Anterior cingulate cortex (tissue), 58 donors: ENCODE measurements around the gene KRTAP4-12.
"Not testable (repeated sequence)": the region's sequence is repeated elsewhere in the genome, so short reads cannot be mapped to it uniquely, and the experiment has no call there.

Source experiments
- DNase-seq, 58 donors: peaks; one replicate each; lab custom pipeline; 2025; lab: John Stamatoyannopoulos, UW

Gene KRTAP4-12

GRCh38 chr17:41123991-41124371 lies at the start of gene KRTAP4-12:
TSS of gene KRTAP4-12 (minus strand) at chr17:41124182. CDS start at chr17:41124122, 60 bp downstream.
- DNase-seq: not testable (repeated sequence)

DNA sequence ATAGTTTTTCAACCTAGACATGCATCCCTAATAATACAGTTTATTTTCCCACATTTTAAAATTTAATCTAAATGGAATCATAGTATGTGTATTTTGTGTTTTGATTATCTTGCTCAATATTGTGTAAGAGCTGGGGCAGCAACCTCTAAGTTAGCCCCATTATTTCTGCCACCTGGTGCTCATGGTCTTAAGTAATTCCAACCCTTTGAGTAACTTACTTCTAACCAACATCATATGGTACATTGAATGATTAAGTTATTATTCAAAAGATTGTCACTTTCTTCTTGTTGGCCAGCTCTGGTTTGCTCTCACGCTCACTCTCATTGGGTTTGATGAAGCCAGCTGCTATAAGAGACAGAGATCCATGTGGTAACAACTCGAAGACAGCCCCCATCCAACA lies 47.9 kb upstream of the KRTAP4-12 start:
- no peak for DNase-seq

DNA sequence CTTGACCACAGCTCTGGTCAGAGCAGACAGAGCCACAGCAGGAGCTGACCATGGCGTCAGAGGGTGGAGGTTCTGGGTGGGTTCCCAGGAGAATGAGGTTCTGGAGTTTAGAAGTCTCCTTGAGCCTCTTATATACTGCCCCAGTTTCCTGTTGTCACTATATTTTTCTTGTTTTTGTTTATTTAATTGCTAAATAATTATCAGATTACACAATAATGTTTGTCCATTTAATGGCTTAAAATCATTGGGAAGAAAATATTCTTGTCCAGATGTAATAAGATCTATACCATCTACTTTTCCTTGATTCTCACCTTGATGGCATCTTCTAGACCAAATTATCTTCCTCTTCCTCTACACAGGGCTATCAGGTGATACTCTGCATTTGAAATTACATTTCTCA lies 44.1 kb upstream of the KRTAP4-12 start, which contains the start of gene KRTAP4-3:
KRTAP4-3 (minus strand) TSS at position 101 of the 400 bp plus-strand sequence; CDS start at position 52, 49 bp downstream.
- DNase-seq: no peak

- DNase-seq: no peak
Observed at GRCh38 chr17:41167561-41167960, 43.6 kb upstream of the KRTAP4-12 start.

DNA sequence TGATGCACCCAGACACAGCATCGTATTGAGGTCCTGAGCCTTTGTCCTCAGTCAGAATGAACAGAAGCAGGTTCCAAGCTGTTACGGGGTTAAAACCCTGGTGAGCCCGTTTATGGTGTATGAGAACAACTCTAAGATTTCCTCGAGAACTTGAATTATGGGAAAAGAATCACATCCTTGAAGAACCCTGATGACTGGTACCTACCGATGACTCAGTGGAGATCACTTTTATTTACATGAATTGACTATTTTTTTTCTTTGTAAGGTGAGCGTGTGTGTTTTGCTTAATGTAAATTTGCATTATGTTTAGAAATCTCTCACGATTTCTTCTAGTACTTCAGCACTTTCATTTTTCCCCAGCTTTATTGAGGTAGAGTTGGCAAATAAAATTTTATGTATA lies 39.8 kb upstream of the KRTAP4-12 start:
- no peak for DNase-seq

DNA sequence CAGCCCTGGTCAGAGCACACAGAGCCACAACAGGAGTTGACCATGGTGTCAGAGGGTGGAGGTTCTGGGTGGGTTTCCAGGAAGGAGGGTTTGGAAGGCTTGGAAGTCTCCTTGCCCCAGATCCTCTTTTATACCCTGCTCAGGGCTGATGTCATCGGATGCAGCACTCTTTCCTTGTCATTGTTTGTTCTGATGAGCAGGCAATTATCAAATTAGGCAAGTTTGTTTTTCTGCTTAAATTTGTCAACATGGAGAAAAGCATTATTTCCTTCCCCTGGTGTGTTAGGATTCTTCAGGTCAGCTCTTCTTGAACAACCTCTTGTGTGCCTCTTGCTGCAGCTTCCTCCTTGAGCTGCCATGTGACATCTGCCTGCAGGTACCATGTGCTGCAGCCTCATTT lies 36.7 kb upstream of the KRTAP4-12 start, which contains the start of gene KRTAP4-4:
KRTAP4-4 (minus strand) TSS at position 101 of the 400 bp plus-strand sequence; CDS start at position 44, 57 bp downstream.
- no peak for DNase-seq

GRCh38 chr17:41160190-41160589 lies 36.2 kb upstream of the KRTAP4-12 start:
- DNase-seq: not testable (repeated sequence)

DNA sequence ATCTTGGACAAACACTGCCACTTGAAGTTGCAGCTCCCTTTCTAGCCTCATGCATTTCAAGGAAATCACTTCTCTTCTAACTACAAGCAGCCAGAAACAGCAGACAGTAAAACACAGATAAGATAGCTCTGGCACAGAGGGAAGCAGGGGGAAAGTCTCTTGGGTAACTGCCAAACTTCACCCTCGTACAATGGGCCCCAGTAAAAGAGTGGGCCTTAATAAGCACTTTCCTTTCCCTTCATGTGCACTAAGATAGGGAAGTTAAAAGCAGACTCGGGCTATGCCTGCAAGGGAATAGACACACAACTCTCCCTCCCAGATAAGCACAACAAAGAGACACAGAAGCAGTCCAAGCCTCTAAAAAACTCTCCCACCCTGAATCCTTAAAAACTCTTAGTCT lies 29.9 kb upstream of the KRTAP4-12 start:
- peak in 4 of 58 donors; percentile 3 to 37 (median 12) for DNase-seq

GRCh38 chr17:41151525-41151924 lies 27.5 kb upstream of the KRTAP4-12 start:
- DNase-seq: no peak

DNA sequence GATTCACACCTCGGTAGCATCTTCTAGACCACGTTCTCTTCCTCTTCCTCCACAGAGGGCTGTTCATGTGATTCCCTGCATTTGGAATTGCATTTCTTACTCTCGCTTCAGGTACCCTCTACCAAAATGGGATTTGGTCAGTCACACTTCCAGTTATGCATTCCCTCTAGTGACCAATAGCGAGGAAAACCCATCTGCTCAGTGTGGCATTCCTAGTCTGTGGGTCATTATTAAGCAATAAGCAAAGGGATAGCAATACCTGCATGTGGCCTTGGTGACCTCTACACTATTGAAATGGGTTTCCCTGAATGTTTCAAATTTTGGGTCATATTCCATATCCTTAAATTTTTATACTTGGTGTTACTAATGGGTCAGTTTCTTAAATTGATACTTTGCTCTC lies 26.0 kb upstream of the KRTAP4-12 start:
- no peak for DNase-seq

DNA sequence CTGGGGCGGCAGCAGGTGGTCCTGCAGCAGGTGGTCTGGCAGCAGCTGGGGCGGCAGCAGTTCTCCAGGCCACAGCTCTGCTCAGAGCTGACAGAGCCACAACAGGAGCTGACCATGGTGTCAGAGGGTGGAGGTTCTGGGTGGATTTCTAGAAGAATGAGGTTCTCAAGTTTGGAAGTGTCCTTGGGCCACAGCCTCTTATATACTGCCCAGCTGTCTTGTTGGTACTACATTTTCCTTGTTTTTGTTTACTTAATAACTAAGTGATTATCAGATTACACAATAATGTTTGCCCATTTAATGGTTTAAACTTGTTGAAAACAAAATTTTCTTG lies 25.6 kb upstream of the KRTAP4-12 start, which contains the start of gene KRTAP4-5:
KRTAP4-5 (minus strand) TSS at position 174 of the 334 bp plus-strand sequence; CDS start at position 116, 58 bp downstream.
- no peak for DNase-seq

- DNase-seq: not testable (repeated sequence)
Observed at GRCh38 chr17:41148971-41149651, 25.1 kb upstream of the KRTAP4-12 start.

DNA sequence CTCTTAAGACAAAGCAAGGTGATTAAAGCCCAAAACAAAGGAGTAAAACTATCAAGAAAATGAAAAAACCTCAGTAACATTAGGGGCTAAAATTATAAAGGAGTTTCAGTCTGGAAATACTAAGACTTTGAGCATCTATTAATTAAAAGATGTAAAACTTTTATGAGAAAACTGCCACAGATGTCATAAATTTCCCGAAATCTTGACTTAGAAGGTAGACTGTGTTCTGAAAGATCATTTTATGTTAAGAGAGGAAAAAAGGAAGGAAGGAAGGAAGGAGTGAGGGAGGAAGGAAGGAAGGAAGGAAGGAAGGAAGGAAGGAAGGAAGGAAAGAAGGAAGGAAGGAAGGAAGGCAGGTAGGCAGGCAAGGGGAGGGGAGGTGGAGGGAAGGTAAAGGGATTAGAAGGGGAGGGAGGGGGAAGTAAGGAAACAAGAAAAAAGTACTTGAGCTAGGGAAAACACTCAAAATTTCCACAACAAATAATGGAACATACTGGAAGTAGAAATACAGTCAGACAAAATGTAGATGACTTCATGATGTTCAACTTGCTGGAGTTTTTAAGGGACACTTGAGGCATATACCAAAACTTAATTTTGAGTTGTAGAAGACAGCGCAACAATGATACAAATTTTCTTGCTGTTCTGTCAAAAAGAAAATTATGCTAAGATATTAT lies 23.7 kb upstream of the KRTAP4-12 start:
- no peak for DNase-seq

GRCh38 chr17:41145261-41145660 lies 21.3 kb upstream of the KRTAP4-12 start:
- no peak for DNase-seq

- DNase-seq: no peak
Observed at GRCh38 chr17:41144846-41145245, 20.9 kb upstream of the KRTAP4-12 start.

GRCh38 chr17:41141361-41141760 lies 17.4 kb upstream of the KRTAP4-12 start:
- no peak for DNase-seq

- no peak for DNase-seq
Observed at GRCh38 chr17:41140360-41141131, 16.6 kb upstream of the KRTAP4-12 start, which contains the start of gene KRTAP4-6. TSS of gene KRTAP4-6 (minus strand) at chr17:41140544. CDS start at chr17:41140487, 57 bp downstream.

GRCh38 chr17:41139865-41140264 lies 15.9 kb upstream of the KRTAP4-12 start:
- not testable (repeated sequence) for DNase-seq

DNA sequence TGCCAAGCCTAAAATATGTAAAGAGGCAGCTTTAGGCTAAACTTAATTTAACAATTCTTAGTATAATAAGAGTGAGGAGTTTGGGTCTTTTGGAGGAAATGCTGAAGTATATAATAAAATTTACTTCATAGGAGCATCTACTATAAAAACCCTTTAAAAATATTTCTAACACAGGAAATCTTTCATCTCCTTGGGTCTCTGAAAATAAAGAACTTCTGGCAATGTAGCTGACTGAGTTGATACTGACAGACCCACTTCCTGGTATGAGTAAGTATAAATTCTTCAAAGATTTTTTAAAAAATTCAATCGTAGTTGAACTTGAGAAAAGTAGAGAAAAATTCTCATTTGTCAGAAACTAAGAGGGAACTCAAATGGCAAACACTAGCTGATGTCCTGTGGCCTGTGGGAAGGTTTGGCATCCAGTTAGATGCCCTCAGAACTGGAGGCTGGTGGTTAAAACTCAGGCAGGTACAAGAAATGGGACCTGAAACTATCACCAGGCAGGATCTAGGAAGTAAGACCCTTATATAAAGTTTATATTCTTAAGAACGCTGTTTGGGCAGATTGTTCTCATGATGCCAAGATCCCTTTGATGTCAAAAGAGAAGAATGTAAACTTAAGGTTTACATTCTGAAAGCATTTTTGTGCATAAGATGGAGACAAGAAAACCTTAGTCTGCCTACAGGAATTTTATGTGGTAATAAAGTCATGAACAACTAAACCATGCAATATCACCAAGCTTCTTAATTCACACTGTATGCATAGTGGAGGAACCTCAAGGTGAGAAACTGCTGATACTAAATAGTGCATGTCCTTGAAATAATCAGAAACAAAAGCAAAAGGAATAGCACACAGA lies 10.1 kb upstream of the KRTAP4-12 start:
- no peak for DNase-seq

- no peak for DNase-seq
Observed at GRCh38 chr17:41131979-41132378, 8.0 kb upstream of the KRTAP4-12 start.
